ENCODE measurements around the gene C15orf40. TPM values are rescaled to one million over a fixed set of nuclear protein-coding genes. Genes with fewer than 3 reads are reported as not detected.
"Not testable (repeated sequence)": the region's sequence is repeated elsewhere in the genome, so short reads cannot be mapped to it uniquely, and the experiment has no call there.

The C15orf40 gene
- total RNA-seq, 1 donor from 2014 or later: 22.1 TPM

- intact Hi-C loops (cut with micrococcal nuclease): no loop called here
- peaks cover 6% of the 10 kb centered on the region for H3K27me3 Mint-ChIP-seq (ENCODE audit: low read depth)
- H3K4me1 Mint-ChIP-seq (ENCODE audit: low read depth): peaks cover 15% of the 10 kb centered on the region
- peaks cover 17% of the 10 kb centered on the region for H3K36me3 Mint-ChIP-seq (ENCODE audit: low read depth)
- H3K27ac Mint-ChIP-seq: no peak overlapping the region
- H3K9me3 Mint-ChIP-seq: no peaks in the 10 kb centered on the region
- DNase-seq (ENCODE audit: low spot score): no peak
- H3K4me3 Mint-ChIP-seq (ENCODE audit: low read depth): no peak overlapping the region
Measured at GRCh38 chr15:82944821-82945220, 66.6 kb downstream of the C15orf40 start.

- H3K36me3 Mint-ChIP-seq (ENCODE audit: low read depth): peaks cover 19% of the 10 kb centered on the region
- intact Hi-C loops (cut with micrococcal nuclease): no loop called here
- no peaks in the 10 kb centered on the region for H3K9me3 Mint-ChIP-seq
- no peak for DNase-seq (ENCODE audit: low spot score)
- H3K27ac Mint-ChIP-seq: no peak overlapping the region
- no peak overlapping the region for H3K4me3 Mint-ChIP-seq (ENCODE audit: low read depth)
- H3K27me3 Mint-ChIP-seq (ENCODE audit: low read depth): peaks cover 6% of the 10 kb centered on the region
- H3K4me1 Mint-ChIP-seq (ENCODE audit: low read depth): peaks cover 16% of the 10 kb centered on the region
Measured at GRCh38 chr15:82944056-82944455, 67.4 kb downstream of the C15orf40 start.

GRCh38 chr15:82943176-82943575, 68.3 kb downstream of the C15orf40 start:
- Mint-ChIP-seq H3K4me1 (ENCODE audit: low read depth) (peaks cover 22% of the 10 kb centered on the region), H3K36me3 (ENCODE audit: low read depth) (peaks cover 26% of the 10 kb centered on the region), H3K4me3 (ENCODE audit: low read depth) (no peak overlapping the region), H3K27ac (no peak overlapping the region), H3K9me3 (no peaks in the 10 kb centered on the region), H3K27me3 (ENCODE audit: low read depth) (peaks cover 8% of the 10 kb centered on the region)
- DNase-seq (ENCODE audit: low spot score): no peak
- intact Hi-C loops (cut with micrococcal nuclease): no loop called here

GRCh38 chr15:82942691-82943090, 68.7 kb downstream of the C15orf40 start:
- Mint-ChIP-seq H3K36me3 (ENCODE audit: low read depth) (peaks cover 24% of the 10 kb centered on the region), H3K4me3 (ENCODE audit: low read depth) (no peak overlapping the region), H3K4me1 (ENCODE audit: low read depth) (peaks cover 21% of the 10 kb centered on the region), H3K27ac (no peak overlapping the region), H3K27me3 (ENCODE audit: low read depth) (peaks cover 8% of the 10 kb centered on the region), H3K9me3 (no peaks in the 10 kb centered on the region)
- intact Hi-C loops (cut with micrococcal nuclease): no loop called here
- no peak for DNase-seq (ENCODE audit: low spot score)

- H3K4me3 Mint-ChIP-seq (ENCODE audit: low read depth); intact Hi-C loops (cut with micrococcal nuclease); DNase-seq (ENCODE audit: low spot score); H3K27me3 Mint-ChIP-seq (ENCODE audit: low read depth); H3K9me3 Mint-ChIP-seq; H3K27ac Mint-ChIP-seq: not testable (repeated sequence)
- H3K4me1 Mint-ChIP-seq (ENCODE audit: low read depth): peaks cover 22% of the 10 kb centered on the region
- H3K36me3 Mint-ChIP-seq (ENCODE audit: low read depth): peaks cover 12% of the 10 kb centered on the region
Measured at GRCh38 chr15:82939678-82940077, 71.8 kb downstream of the C15orf40 start.

Other genes starting within 250 kb of the C15orf40 start
- not detected in 2 replicates for gene FSD2, start 205.6 kb downstream of the C15orf40 start, total RNA-seq
- 4.0 and 4.2 TPM in 2 replicates for gene WHAMM, start 202.0 kb downstream of the C15orf40 start, total RNA-seq
- 66.1 and 73.3 TPM in 2 replicates for gene HOMER2, start 58.9 kb downstream of the C15orf40 start, total RNA-seq
- 21.2 and 22.7 TPM in 2 replicates for gene RAMAC, start 25.4 kb downstream of the C15orf40 start, total RNA-seq
- gene BTBD1, start 55.6 kb upstream of the C15orf40 start, total RNA-seq: 56.8 and 59.5 TPM in 2 replicates
- gene TM6SF1, start 96.0 kb upstream of the C15orf40 start, total RNA-seq: 1.7 and 3.3 TPM in 2 replicates
- gene HDGFL3, start 196.2 kb upstream of the C15orf40 start, total RNA-seq: 19.1 TPM in 2 replicates

All from activated T-helper 2 cell treated with anti-CD3 and anti-CD28 coated beads, Interferon-gamma antibody, Interleukin-2, Interleukin-4, amounts not matched to agents 10 μg/mL and 5 μg/mL and 100 μg/mL, durations not matched to agents 14 hours and 24 hours and 36 hours (primary cell).